Liver (tissue), 9 donors: ENCODE measurements around the gene PPP1R12A. TPM values are rescaled to one million over a fixed set of nuclear protein-coding genes. Genes with fewer than 3 reads are reported as not detected.

Experiments used
- DNase-seq: peaks from one replicate; pipeline ENCODE4 v3.0.0-alpha.2; 2017; ENCODE audit warnings: low spot score
- H3K27ac ChIP-seq, 2 donors: one replicate each; pipeline ENCODE4 v1.7.0; 2013; ENCODE audit warnings: inconsistent platforms in 2 of 2, low read length in 2 of 2, control low read depth in 1 of 2, low read depth in 1 of 2, mild to moderate bottlenecking in 1 of 2
- H3K27me3 ChIP-seq, 4 donors: one replicate each; pipeline versions ENCODE4 v1.6.1 to v1.7.0; 2013; ENCODE audit warnings: low read length in 3 of 4, inconsistent platforms in 1 of 4, mild to moderate bottlenecking in 1 of 4, moderate library complexity in 1 of 4; ENCODE audit not compliant: control insufficient read depth in 4 of 4, insufficient read depth in 4 of 4
- H3K36me3 ChIP-seq, 4 donors: one replicate each; pipeline versions ENCODE4 v1.6.1 to v1.7.0; 2013; ENCODE audit warnings: low read length in 3 of 4, mild to moderate bottlenecking in 3 of 4, low read depth in 1 of 4, moderate library complexity in 1 of 4; ENCODE audit not compliant: control insufficient read depth in 4 of 4, insufficient read depth in 3 of 4
- H3K4me1 ChIP-seq, 4 donors: one replicate each; pipeline versions ENCODE4 v1.6.1 to v1.7.0; 2013; ENCODE audit warnings: low read length in 3 of 4, mild to moderate bottlenecking in 3 of 4, moderate library complexity in 1 of 4; ENCODE audit not compliant: control insufficient read depth in 4 of 4, insufficient read depth in 4 of 4
- H3K4me3 ChIP-seq, 3 donors: one replicate each; pipeline versions ENCODE4 v1.6.1 to v1.7.0; 2013; ENCODE audit warnings: low read length in 3 of 3, control low read depth in 1 of 3, low read depth in 1 of 3, mild to moderate bottlenecking in 1 of 3
- H3K9ac ChIP-seq, 2 donors: one replicate each; pipeline ENCODE4 v1.7.0; 2013; ENCODE audit warnings: low read length in 2 of 2, mild to moderate bottlenecking in 2 of 2, moderate library complexity in 2 of 2, control low read depth in 1 of 2, low read depth in 1 of 2
- H3K9me3 ChIP-seq, 4 donors: one replicate each; pipeline versions ENCODE4 v1.6.1 to v1.7.0; 2013; ENCODE audit warnings: low read length in 3 of 4; ENCODE audit not compliant: control insufficient read depth in 4 of 4
- EGR1 ChIP-seq, 2 donors: IDR thresholded peaks; 2 replicates each; pipeline ENCODE4 v1.6.1; 2016 to 2018; ENCODE audit warnings: antibody characterized with exemption in 2 of 2, low read depth in 2 of 2
- FOXA1 ChIP-seq: IDR thresholded peaks from 2 replicates; pipeline ENCODE4 v1.6.1; 2016; ENCODE audit warnings: antibody characterized with exemption
- FOXA2 ChIP-seq: IDR thresholded peaks from 2 replicates; pipeline ENCODE4 v1.6.1; 2016; ENCODE audit warnings: antibody characterized with exemption
- GABPA ChIP-seq, 2 donors: IDR thresholded peaks in 1 of 2; conservative IDR thresholded peaks in 1 of 2; 2 replicates each; pipeline ENCODE4 v1.6.1; 2016; ENCODE audit warnings: antibody characterized with exemption in 2 of 2, mild to moderate bottlenecking in 1 of 2, moderate library complexity in 1 of 2
- HNF4A ChIP-seq, 2 donors: conservative IDR thresholded peaks; 2 replicates each; pipeline ENCODE4 v1.6.1; 2016; ENCODE audit warnings: antibody characterized with exemption in 2 of 2, mild to moderate bottlenecking in 2 of 2
- HNF4G ChIP-seq: IDR thresholded peaks from 2 replicates; pipeline ENCODE4 v1.6.1; 2016; ENCODE audit warnings: antibody characterized with exemption
- JUND ChIP-seq, 2 donors: IDR thresholded peaks; 2 replicates each; pipeline ENCODE4 v1.6.1; 2016; ENCODE audit warnings: antibody characterized with exemption in 2 of 2
- NR2F2 ChIP-seq: IDR thresholded peaks from 2 replicates; pipeline ENCODE4 v1.6.1; 2016; ENCODE audit warnings: antibody characterized with exemption
- RAD21 ChIP-seq, 2 donors: IDR thresholded peaks; 2 replicates each; pipeline ENCODE4 v1.6.1; 2016; ENCODE audit warnings: antibody characterized with exemption in 2 of 2, mild to moderate bottlenecking in 2 of 2
- RXRA ChIP-seq, 2 donors: IDR thresholded peaks; 2 replicates each; pipeline ENCODE4 v1.6.1; 2017 to 2018; ENCODE audit warnings: antibody characterized with exemption in 2 of 2, mild to moderate bottlenecking in 1 of 2
- SP1 ChIP-seq: IDR thresholded peaks from 2 replicates; pipeline ENCODE4 v1.6.1; 2018; ENCODE audit warnings: antibody characterized with exemption, mild to moderate bottlenecking
- TAF1 ChIP-seq: conservative IDR thresholded peaks from 2 replicates; pipeline ENCODE4 v1.6.1; 2016; ENCODE audit warnings: antibody characterized with exemption, mild to moderate bottlenecking
- YY1 ChIP-seq: IDR thresholded peaks from 2 replicates; pipeline ENCODE4 v1.6.1; 2016; ENCODE audit warnings: antibody characterized with exemption, mild to moderate bottlenecking
- WGBS: extraction: QIAGEN DNeasy Blood & Tissue Kit; methylation state at CpG from one replicate; pipeline ENCODE4 v1.1.7; 2013; 5-methylcytosine and 5-hydroxymethylcytosine counted together
- polyA plus RNA-seq, 2 donors: library from polyadenylated mRNA; stranded (reverse) in 1 of 2; unstranded in 1 of 2; fragments of 200-250 nt in 1 of 2; fragments of >200 nt in 1 of 2; fragmentation: Nextera tagmentation in 1 of 2; extraction: Ambion mirVana in 1 of 2; gene quantifications; one replicate each; pipeline versions ENCODE4 v1.2.1 to v1.2.3, GENCODE V29; 2013 to 2015
- total RNA-seq, 2 donors: library from RNA; depleted of rRNA; stranded (reverse); fragments of >200 nt; gene quantifications; one replicate each; pipeline ENCODE4 v1.2.3, GENCODE V29; 2014
- TF ChIP-seq, protein P1 (sequence below): IDR thresholded peaks from 2 replicates; pipeline ENCODE4 v1.6.1; 2016; ENCODE audit warnings: antibody characterized with exemption
- TF ChIP-seq, protein P2 (sequence below): IDR thresholded peaks from 2 replicates; pipeline ENCODE4 v1.6.1; 2016; ENCODE audit warnings: antibody characterized with exemption, mild to moderate bottlenecking
- TF ChIP-seq, protein P3 (sequence below): fragments of 150-350 bp; IDR thresholded peaks from 2 replicates; pipeline ENCODE4 v1.5.1; 2017; ENCODE audit warnings: improper control_type of control experiment, low read depth, low read length; ENCODE audit not compliant: missing input control
- TF ChIP-seq, protein P4 (sequence below): IDR thresholded peaks from 2 replicates; pipeline ENCODE4 v1.6.1; 2016; ENCODE audit warnings: antibody characterized with exemption
- TF ChIP-seq, protein P5 (sequence below): IDR thresholded peaks from 2 replicates; pipeline ENCODE4 v1.6.1; 2016; ENCODE audit warnings: antibody characterized with exemption
- donor health status: healthy.
- donor health status: healthy.
- donor health status: healthy.
- donor health status: healthy.
- donor health status: healthy.

Gene PPP1R12A
- total and polyA plus RNA-seq, 4 donors: 5.1 to 41.6 (median 27.8) TPM

DNA sequence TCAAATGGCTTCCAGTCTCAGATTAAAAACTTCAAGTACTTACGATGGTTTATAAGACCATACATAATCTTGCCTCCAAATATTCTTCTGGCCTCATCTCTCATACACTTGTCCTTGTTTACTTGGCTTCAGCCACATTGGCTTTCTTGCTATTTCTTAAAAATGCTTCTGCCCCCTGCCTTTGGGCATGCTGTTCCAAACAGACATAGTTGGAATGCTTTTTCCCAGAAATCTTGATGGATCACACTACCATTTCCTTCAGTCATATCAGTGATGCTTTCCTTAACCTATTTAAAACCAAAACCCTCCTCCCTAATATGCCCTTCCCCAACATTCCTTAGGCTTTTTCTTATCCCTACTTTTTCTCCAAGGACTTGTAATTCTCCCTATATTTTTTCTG lies 169.7 kb downstream of the PPP1R12A start:
- Histone ChIP-seq H3K4me3 (no peak overlapping the region), H3K27me3 (no peaks in the 10 kb centered on the region), H3K27ac (no peak overlapping the region), H3K36me3 (no peaks in the 10 kb centered on the region), H3K4me1 (no peaks in the 10 kb centered on the region), H3K9ac (no peak overlapping the region), H3K9me3 (no peaks in the 10 kb centered on the region)
- WGBS: 93% methylated on average over 1 of the region's 1 CpG
- no peak for DNase-seq
- no peak for TF ChIP-seq JUND (IDR thresholded peaks at IDR 0.05)
- no peak for TF ChIP-seq FOXA1
- no peak for TF ChIP-seq RAD21 (IDR thresholded peaks at IDR 0.05)
- no peak for TF ChIP-seq HNF4G
- TF ChIP-seq, protein P1, sequence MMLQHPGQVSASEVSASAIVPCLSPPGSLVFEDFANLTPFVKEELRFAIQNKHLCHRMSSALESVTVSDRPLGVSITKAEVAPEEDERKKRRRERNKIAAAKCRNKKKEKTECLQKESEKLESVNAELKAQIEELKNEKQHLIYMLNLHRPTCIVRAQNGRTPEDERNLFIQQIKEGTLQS: no peak
- no peak for TF ChIP-seq RXRA (IDR thresholded peaks at IDR 0.05)
- TF ChIP-seq HNF4A (conservative IDR thresholded peaks at IDR 0.05): no peak
- no peak for TF ChIP-seq FOXA2
- no peak for TF ChIP-seq SP1
- TF ChIP-seq, protein P2, sequence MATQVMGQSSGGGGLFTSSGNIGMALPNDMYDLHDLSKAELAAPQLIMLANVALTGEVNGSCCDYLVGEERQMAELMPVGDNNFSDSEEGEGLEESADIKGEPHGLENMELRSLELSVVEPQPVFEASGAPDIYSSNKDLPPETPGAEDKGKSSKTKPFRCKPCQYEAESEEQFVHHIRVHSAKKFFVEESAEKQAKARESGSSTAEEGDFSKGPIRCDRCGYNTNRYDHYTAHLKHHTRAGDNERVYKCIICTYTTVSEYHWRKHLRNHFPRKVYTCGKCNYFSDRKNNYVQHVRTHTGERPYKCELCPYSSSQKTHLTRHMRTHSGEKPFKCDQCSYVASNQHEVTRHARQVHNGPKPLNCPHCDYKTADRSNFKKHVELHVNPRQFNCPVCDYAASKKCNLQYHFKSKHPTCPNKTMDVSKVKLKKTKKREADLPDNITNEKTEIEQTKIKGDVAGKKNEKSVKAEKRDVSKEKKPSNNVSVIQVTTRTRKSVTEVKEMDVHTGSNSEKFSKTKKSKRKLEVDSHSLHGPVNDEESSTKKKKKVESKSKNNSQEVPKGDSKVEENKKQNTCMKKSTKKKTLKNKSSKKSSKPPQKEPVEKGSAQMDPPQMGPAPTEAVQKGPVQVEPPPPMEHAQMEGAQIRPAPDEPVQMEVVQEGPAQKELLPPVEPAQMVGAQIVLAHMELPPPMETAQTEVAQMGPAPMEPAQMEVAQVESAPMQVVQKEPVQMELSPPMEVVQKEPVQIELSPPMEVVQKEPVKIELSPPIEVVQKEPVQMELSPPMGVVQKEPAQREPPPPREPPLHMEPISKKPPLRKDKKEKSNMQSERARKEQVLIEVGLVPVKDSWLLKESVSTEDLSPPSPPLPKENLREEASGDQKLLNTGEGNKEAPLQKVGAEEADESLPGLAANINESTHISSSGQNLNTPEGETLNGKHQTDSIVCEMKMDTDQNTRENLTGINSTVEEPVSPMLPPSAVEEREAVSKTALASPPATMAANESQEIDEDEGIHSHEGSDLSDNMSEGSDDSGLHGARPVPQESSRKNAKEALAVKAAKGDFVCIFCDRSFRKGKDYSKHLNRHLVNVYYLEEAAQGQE: no peak
- no peak for TF ChIP-seq NR2F2
- TF ChIP-seq, protein P3, sequence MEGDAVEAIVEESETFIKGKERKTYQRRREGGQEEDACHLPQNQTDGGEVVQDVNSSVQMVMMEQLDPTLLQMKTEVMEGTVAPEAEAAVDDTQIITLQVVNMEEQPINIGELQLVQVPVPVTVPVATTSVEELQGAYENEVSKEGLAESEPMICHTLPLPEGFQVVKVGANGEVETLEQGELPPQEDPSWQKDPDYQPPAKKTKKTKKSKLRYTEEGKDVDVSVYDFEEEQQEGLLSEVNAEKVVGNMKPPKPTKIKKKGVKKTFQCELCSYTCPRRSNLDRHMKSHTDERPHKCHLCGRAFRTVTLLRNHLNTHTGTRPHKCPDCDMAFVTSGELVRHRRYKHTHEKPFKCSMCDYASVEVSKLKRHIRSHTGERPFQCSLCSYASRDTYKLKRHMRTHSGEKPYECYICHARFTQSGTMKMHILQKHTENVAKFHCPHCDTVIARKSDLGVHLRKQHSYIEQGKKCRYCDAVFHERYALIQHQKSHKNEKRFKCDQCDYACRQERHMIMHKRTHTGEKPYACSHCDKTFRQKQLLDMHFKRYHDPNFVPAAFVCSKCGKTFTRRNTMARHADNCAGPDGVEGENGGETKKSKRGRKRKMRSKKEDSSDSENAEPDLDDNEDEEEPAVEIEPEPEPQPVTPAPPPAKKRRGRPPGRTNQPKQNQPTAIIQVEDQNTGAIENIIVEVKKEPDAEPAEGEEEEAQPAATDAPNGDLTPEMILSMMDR: no peak
- TF ChIP-seq, protein P4, sequence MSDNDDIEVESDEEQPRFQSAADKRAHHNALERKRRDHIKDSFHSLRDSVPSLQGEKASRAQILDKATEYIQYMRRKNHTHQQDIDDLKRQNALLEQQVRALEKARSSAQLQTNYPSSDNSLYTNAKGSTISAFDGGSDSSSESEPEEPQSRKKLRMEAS: no peak
- TF ChIP-seq TAF1: no peak
- TF ChIP-seq EGR1 (IDR thresholded peaks at IDR 0.05; ENCODE audit: low read depth in 2 of 2): no peak
- no peak for TF ChIP-seq GABPA (IDR thresholded peaks at IDR 0.05 in 1 of 2, conservative IDR thresholded peaks at IDR 0.05 in 1 of 2)
- TF ChIP-seq YY1: no peak
- TF ChIP-seq, protein P5, sequence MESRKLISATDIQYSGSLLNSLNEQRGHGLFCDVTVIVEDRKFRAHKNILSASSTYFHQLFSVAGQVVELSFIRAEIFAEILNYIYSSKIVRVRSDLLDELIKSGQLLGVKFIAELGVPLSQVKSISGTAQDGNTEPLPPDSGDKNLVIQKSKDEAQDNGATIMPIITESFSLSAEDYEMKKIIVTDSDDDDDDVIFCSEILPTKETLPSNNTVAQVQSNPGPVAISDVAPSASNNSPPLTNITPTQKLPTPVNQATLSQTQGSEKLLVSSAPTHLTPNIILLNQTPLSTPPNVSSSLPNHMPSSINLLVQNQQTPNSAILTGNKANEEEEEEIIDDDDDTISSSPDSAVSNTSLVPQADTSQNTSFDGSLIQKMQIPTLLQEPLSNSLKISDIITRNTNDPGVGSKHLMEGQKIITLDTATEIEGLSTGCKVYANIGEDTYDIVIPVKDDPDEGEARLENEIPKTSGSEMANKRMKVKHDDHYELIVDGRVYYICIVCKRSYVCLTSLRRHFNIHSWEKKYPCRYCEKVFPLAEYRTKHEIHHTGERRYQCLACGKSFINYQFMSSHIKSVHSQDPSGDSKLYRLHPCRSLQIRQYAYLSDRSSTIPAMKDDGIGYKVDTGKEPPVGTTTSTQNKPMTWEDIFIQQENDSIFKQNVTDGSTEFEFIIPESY: no peak
